K562 (cell line): ENCODE data around the gene SMIM13. TPM values are rescaled to one million over a fixed set of nuclear protein-coding genes. Genes with fewer than 3 reads are reported as not detected.
A peak's percentile ranks its signal among the peaks of the same experiment; 100 is the strongest.

Experiments used
- ATAC-seq: fragments of 200-7000 bp; cut with Tn5 transposase; 3 replicates; pipeline ENCODE4 v1.9.1; 2020; ENCODE audit warnings: moderate library complexity
- BruUV-seq: library from RNA; stranded (reverse); fragments of 400-500 nt; replicated peaks from 2 replicates; lab custom pipeline; 2021; lab: Mats Ljungman, UMichigan
- CTCF ChIA-PET: fragments of 300-600 bp; formaldehyde crosslinking; extraction: SDS; loops from one replicate; lab custom pipeline; 2021; ENCODE audit warnings: low intra/inter-chr PET ratio; lab: Yijun Ruan, JAX
- POLR2A ChIA-PET: fragments of 300-600, 350-650 bp; sonication (Branson Sonifier 250); formaldehyde crosslinking; extraction: SDS; loops from one replicate; lab custom pipeline; 2021; ENCODE audit warnings: antibody characterized with exemption, inconsistent platforms; lab: Yijun Ruan, JAX
- DNase-seq, 4 experiments: peaks; one replicate each; pipeline versions ENCODE4 v3.0.0 to v3.0.0-alpha.2; 2011 to 2018; ENCODE audit warnings: low spot score in 3 of 4, mixed read lengths in 3 of 4; ENCODE audit errors: extremely low read depth in 1 of 4
- FAIRE-seq: peaks from 2 replicates; lab custom pipeline; 2011; peaks lifted over from hg19 to GRCh38; lab: Jason Lieb, UNC
- H2AFZ ChIP-seq: 2 replicates; pipeline ENCODE4 v1.6.0; 2011; ENCODE audit warnings: low read depth, low read length, control low read depth, inconsistent platforms
- H3K27ac ChIP-seq: fragments of 200-600 bp; 3 replicates; pipeline ENCODE4 v1.8.0; 2011; ENCODE audit warnings: low read depth, mild to moderate bottlenecking, control low read depth, inconsistent platforms, low read length, moderate library complexity, mixed read lengths; ENCODE audit errors: extremely low read depth
- H3K27me3 ChIP-seq, 2 experiments: fragments of 300-600 bp in 1 of 2; 2 replicates in 1 of 2; 3 replicates in 1 of 2; pipeline versions ENCODE4 v1.6.0 to v1.8.0; 2011; ENCODE audit warnings: inconsistent platforms in 2 of 2, low read length in 2 of 2, mild to moderate bottlenecking in 1 of 2, mixed read lengths in 1 of 2, moderate library complexity in 1 of 2; ENCODE audit not compliant: control insufficient read depth in 2 of 2, insufficient read depth in 2 of 2
- H3K36me3 ChIP-seq: fragments of 300-600 bp; 3 replicates; pipeline ENCODE4 v1.8.0; 2011; ENCODE audit warnings: mild to moderate bottlenecking, low read length, inconsistent platforms; ENCODE audit not compliant: control insufficient read depth, insufficient read depth
- H3K4me1 ChIP-seq, 2 experiments: fragments of 200-600 bp in 1 of 2; replicated peaks in 1 of 2; 2 replicates in 1 of 2; 3 replicates in 1 of 2; pipeline versions ENCODE4 v1.5.1 to v1.8.0; 2011; ENCODE audit warnings: inconsistent platforms in 2 of 2, low read length in 2 of 2, mild to moderate bottlenecking in 1 of 2, mixed read lengths in 1 of 2, moderate library complexity in 1 of 2; ENCODE audit not compliant: control insufficient read depth in 2 of 2, insufficient read depth in 2 of 2
- H3K4me2 ChIP-seq: 2 replicates; pipeline ENCODE4 v1.6.1; 2011; ENCODE audit warnings: low read length, control low read depth, inconsistent platforms, mixed read lengths; ENCODE audit not compliant: insufficient read depth
- H3K4me3 ChIP-seq: fragments of 200-600 bp; sonication (generic), shearing (Covaris generic); 2 replicates; pipeline ENCODE4 v1.5.1; 2016; ENCODE audit warnings: control low read depth, inconsistent platforms
- H3K79me2 ChIP-seq: fragments of 200-600 bp; 3 replicates; pipeline ENCODE4 v1.8.0; 2011; ENCODE audit warnings: low read length, inconsistent platforms; ENCODE audit not compliant: control insufficient read depth, insufficient read depth
- H3K9ac ChIP-seq, 2 experiments: 2 replicates each; pipeline versions ENCODE4 v1.6.0 to v1.6.1; 2011; ENCODE audit warnings: low read depth in 2 of 2, low read length in 2 of 2, control low read depth in 1 of 2, inconsistent platforms in 1 of 2, mild to moderate bottlenecking in 1 of 2, mixed read lengths in 1 of 2; ENCODE audit not compliant: insufficient read depth in 1 of 2
- H3K9me1 ChIP-seq: one replicate; pipeline ENCODE4 v1.6.0; 2011; ENCODE audit warnings: inconsistent platforms, mild to moderate bottlenecking, low read length, moderate library complexity; ENCODE audit not compliant: control insufficient read depth, insufficient read depth
- H3K9me3 ChIP-seq: replicated peaks from 2 replicates; pipeline ENCODE4 v1.5.1; 2011; ENCODE audit warnings: low read depth, low read length, inconsistent platforms; ENCODE audit not compliant: control insufficient read depth, insufficient read depth
- H4K20me1 ChIP-seq: replicated peaks from 2 replicates; pipeline ENCODE4 v1.6.1; 2011; ENCODE audit warnings: low read length, inconsistent platforms, mixed read lengths; ENCODE audit not compliant: control insufficient read depth, insufficient read depth
- ARID2 ChIP-seq: fragments of 450-650 bp; IDR thresholded peaks from 2 replicates; pipeline ENCODE4 v1.6.1; 2017; ENCODE audit warnings: antibody characterized with exemption, mild to moderate bottlenecking
- CBFA2T2 ChIP-seq: fragments of 450-650 bp; conservative IDR thresholded peaks from 2 replicates; pipeline ENCODE4 v1.6.1; 2017; ENCODE audit warnings: mild to moderate bottlenecking
- CEBPB ChIP-seq: fragments of 450-650 bp; IDR thresholded peaks from 2 replicates; pipeline ENCODE4 v1.6.1; 2016; ENCODE audit warnings: missing genetic modification characterization, missing compliant biosample characterization
- CREM ChIP-seq: IDR thresholded peaks from 2 replicates; pipeline ENCODE4 v1.6.1; 2014; ENCODE audit warnings: antibody characterized with exemption, low read depth
- CTCF ChIP-seq, 3 experiments: IDR thresholded peaks in 2 of 3; conservative IDR thresholded peaks in 1 of 3; 2 replicates each; pipeline ENCODE4 v1.5.1; 2011 to 2012; ENCODE audit warnings: low read length in 3 of 3, mild to moderate bottlenecking in 3 of 3, control low read depth in 2 of 3, improper control_type of control experiment in 1 of 3, inconsistent platforms in 1 of 3, low read depth in 1 of 3, mixed read lengths in 1 of 3, moderate library complexity in 1 of 3; ENCODE audit not compliant: insufficient read depth in 2 of 3
- DIDO1 ChIP-seq: fragments of 450-650 bp; IDR thresholded peaks from 2 replicates; pipeline ENCODE4 v1.6.1; 2016; ENCODE audit warnings: low read depth, missing biosample characterization, missing genetic modification characterization
- MTA3 ChIP-seq: fragments of 450-650 bp; formaldehyde crosslinking; IDR thresholded peaks from 2 replicates; pipeline ENCODE4 v1.6.1; 2017; ENCODE audit warnings: mild to moderate bottlenecking, borderline replicate concordance
- NCOA4 ChIP-seq: fragments of 450-650 bp; IDR thresholded peaks from 2 replicates; pipeline ENCODE4 v1.6.1; 2018; ENCODE audit warnings: mild to moderate bottlenecking; ENCODE audit not compliant: partially characterized antibody
- NR2C2 ChIP-seq, 2 experiments: fragments of 200-800 bp in 1 of 2; sonication (Bioruptor generic) in 1 of 2; sonication (generic) in 1 of 2; formaldehyde crosslinking in 1 of 2; IDR thresholded peaks; 2 replicates each; pipeline versions ENCODE4 v1.6.1 to v1.8.0; 2016 to 2022; ENCODE audit warnings: mild to moderate bottlenecking in 1 of 2, missing compliant biosample characterization in 1 of 2, missing genetic modification characterization in 1 of 2, missing genetic modification reagents in 1 of 2
- RHOXF2B ChIP-seq: fragments of 250-450 bp; sonication (Bioruptor Pico); conservative IDR thresholded peaks from 2 replicates; pipeline ENCODE4 v1.5.1; 2021
- SPI1 ChIP-seq: IDR thresholded peaks from 2 replicates; pipeline ENCODE4 v1.6.1; 2011; ENCODE audit warnings: low read depth, low read length, control low read depth, borderline replicate concordance
- SRSF7 ChIP-seq: fragments of 200-400 bp; formaldehyde crosslinking; optimal IDR thresholded peaks from 2 replicates; pipeline ENCODE3; 2017; ENCODE audit warnings: mild to moderate bottlenecking, low read depth, low read length
- TFAM ChIP-seq: fragments of 250-450 bp; sonication (Bioruptor Pico); conservative IDR thresholded peaks from 2 replicates; pipeline ENCODE4 v1.5.0; 2021; ENCODE audit warnings: mild to moderate bottlenecking, moderate library complexity
- ZC3H4 ChIP-seq: sonication (generic); formaldehyde crosslinking; IDR thresholded peaks from 2 replicates; pipeline ENCODE4 v1.9.0; 2021; ENCODE audit warnings: missing genetic modification reagents, borderline replicate concordance
- ZNF184 ChIP-seq: sonication (generic); formaldehyde crosslinking; IDR thresholded peaks from 2 replicates; pipeline ENCODE4 v1.5.0; 2020; ENCODE audit warnings: missing genetic modification reagents
- ZNF699 ChIP-seq: fragments of 250-450 bp; sonication (Bioruptor Pico); IDR thresholded peaks from 2 replicates; pipeline ENCODE4 v1.8.0; 2021; ENCODE audit warnings: mild to moderate bottlenecking, moderate library complexity; ENCODE audit not compliant: insufficient replicate concordance
- WGBS: fragments of 100-300 bp; shearing (Covaris generic); methylation state at CpG from one replicate; pipeline ENCODE4 v1.1.6; 2016; ENCODE audit warnings: low coverage, mixed read lengths; ENCODE audit not compliant: insufficient coverage; ENCODE audit errors: missing lambda C conversion rate; 5-methylcytosine and 5-hydroxymethylcytosine counted together
- in situ Hi-C: fragments of 300-500 bp; cut with MboI; formaldehyde crosslinking; loops from 4 replicates; pipeline ENCODE4 v1.15.0; 2018; ENCODE audit warnings: inconsistent platforms, mixed read lengths
- intact Hi-C: fragments of 100-400 bp; cut with micrococcal nuclease; formaldehyde crosslinking; loops from 2 replicates; pipeline ENCODE4 v1.14.2; 2022
- polyA plus RNA-seq, 8 experiments: library from polyadenylated mRNA; depleted of rRNA in 4 of 8; stranded (reverse) in 5 of 8; unstranded in 3 of 8; fragments of >200 nt; fragmentation: Nextera tagmentation in 2 of 8; fragmentation: Illumina TruSeq in 1 of 8; extraction: Ambion mirVana in 2 of 8; extraction: Trizol in 1 of 8; gene quantifications; 2 replicates each; pipeline versions ENCODE4 v1.2.1 to v1.2.3, GENCODE V29; 2011 to 2014; ENCODE audit warnings: inconsistent platforms in 1 of 8, missing spikeins in 1 of 8
- total RNA-seq, 7 experiments: library from RNA; depleted of rRNA in 6 of 7; stranded (reverse); fragments of >200 nt in 6 of 7; fragmentation: Illumina TruSeq in 2 of 7; extraction: Trizol in 2 of 7; gene quantifications; 2 replicates each; pipeline versions ENCODE4 v1.2.1 to v1.2.3, GENCODE V29; 2011 to 2021; ENCODE audit warnings: low replicate concordance in 1 of 7

The SMIM13 gene
- total and polyA plus RNA-seq, 9 of the 15 experiments (the other 6 are each of a cell fraction or from before 2014, with no cell fraction given) = 5.5 to 24.8 (median 11.7) TPM

GRCh38 chr6:11174242-11174611 is 80.6 kb downstream of the SMIM13 start:
- H2AFZ ChIP-seq = no peak overlapping the region
- H3K9me3 ChIP-seq = no peaks in the 10 kb centered on the region
- TF ChIP-seq ZNF184 = no peak
- 0 out of 2 replicates have a peak, but pooled peaks have one; percentile 29 for TF ChIP-seq CEBPB (tag)
- TF ChIP-seq CBFA2T2 = no peak
- TF ChIP-seq MTA3 = no peak
- WGBS = 6% methylated on average over 5 of the region's 5 CpGs
- peaks cover 5% of the 10 kb centered on the region for H3K9me1 ChIP-seq
- no peak overlapping the region for H3K9ac ChIP-seq
- no peak overlapping the region for H3K4me2 ChIP-seq
- H3K79me2 ChIP-seq = no peaks in the 10 kb centered on the region
- no peaks in the 10 kb centered on the region for H3K36me3 ChIP-seq
- FAIRE-seq = no peak
- DNase-seq = no peak
- H3K27me3 ChIP-seq = peaks cover 3 to 22% of the 10 kb centered on the region in 2 experiments; a peak in 3 of 5 replicates
- H3K4me1 ChIP-seq = peaks cover 0 to 4% of the 10 kb centered on the region in 2 experiments; a peak in 2 of 5 replicates
- CTCF ChIA-PET = interaction anchor here (0.7 kb wide), 1 partner anchor 137 kb away, joined by 5 read pairs; no protein-coding TSS in a partner anchor
- no peak overlapping the region for H3K27ac ChIP-seq
- ATAC-seq = no peak
- intact Hi-C loops (no loop called here), in situ Hi-C loops (loop anchor here (5.0 kb wide), 1 partner anchor 323 kb away; no protein-coding TSS in a partner anchor)
- BruUV-seq = no TSS peak
- no peaks in the 10 kb centered on the region for H4K20me1 ChIP-seq
- POLR2A ChIA-PET = interaction anchor here (0.6 to 1.8 kb wide), 2 partner anchors 16 to 327 kb away, joined by 3 to 6 read pairs; no protein-coding TSS in a partner anchor
- no peak overlapping the region for H3K4me3 ChIP-seq

DNA sequence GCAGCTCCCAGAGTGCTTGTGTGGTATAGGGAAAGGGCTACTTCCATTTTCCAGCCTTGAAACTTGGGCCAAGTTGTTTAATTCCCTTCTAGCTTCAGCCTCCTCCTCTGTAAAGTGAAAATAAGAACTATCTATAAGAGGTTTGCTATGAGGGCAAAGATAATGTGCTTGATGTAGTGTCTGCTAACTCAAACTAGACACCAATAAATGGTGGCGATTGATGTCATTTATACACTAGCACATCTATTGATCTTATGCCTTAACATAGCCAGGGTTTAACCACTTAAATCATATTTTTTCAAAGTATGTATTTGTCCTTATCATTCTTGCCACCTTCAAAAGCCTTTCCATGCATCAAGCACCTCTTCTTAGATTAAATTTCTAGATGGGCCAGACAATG is 83.6 kb downstream of the SMIM13 start:
- Histone ChIP-seq H3K9me1 (peaks cover 3% of the 10 kb centered on the region), H3K4me2 (no peak overlapping the region), H3K27me3 (peaks cover under 1 to 13% of the 10 kb centered on the region in 2 experiments; a peak in 3 of 5 replicates), H3K4me1 (no peaks in the 10 kb centered on the region; a peak in 1 of 5 replicates), H3K36me3 (no peaks in the 10 kb centered on the region), H3K4me3 (no peak overlapping the region), H4K20me1 (no peaks in the 10 kb centered on the region), H3K27ac (no peak overlapping the region), H3K9me3 (no peaks in the 10 kb centered on the region), H3K79me2 (no peaks in the 10 kb centered on the region), H2AFZ (no peak overlapping the region), H3K9ac (no peak overlapping the region)
- no TSS peak for BruUV-seq
- intact Hi-C loops (no loop called here), in situ Hi-C loops (no loop called here)
- ChIA-PET CTCF (no interaction called here), POLR2A (interaction anchor here (1.1 kb wide), 1 partner anchor 44 kb away, joined by 3 read pairs; no protein-coding TSS in a partner anchor)
- no peak for FAIRE-seq
- whole genome bisulfite sequencing = 12% methylated on average over 1 of the region's 1 CpG
- ATAC-seq = no peak
- DNase-seq = no peak
- TF ChIP-seq RHOXF2B = no peak
- TF ChIP-seq CTCF (IDR thresholded peaks at IDR 0.05 in 2 of 3, conservative IDR thresholded peaks at IDR 0.05 in 1 of 3; ENCODE audit: insufficient read depth in 2 of 3, low read depth in 1 of 3, low read length in 3 of 3) = no peak
- no peak for TF ChIP-seq ARID2
- no peak for TF ChIP-seq SRSF7
- no peak for TF ChIP-seq TFAM (CRISPR knock-in tag)
- TF ChIP-seq ZNF699 (CRISPR knock-in tag) = no peak
- TF ChIP-seq CREM = no peak
- no peak for TF ChIP-seq ZC3H4 (CRISPR knock-in tag)
- TF ChIP-seq NR2C2 (CRISPR knock-in tag; IDR thresholded peaks at IDR 0.05) = no peak
- TF ChIP-seq NR2C2 (tag; IDR thresholded peaks at IDR 0.05) = no peak
- TF ChIP-seq DIDO1 (tag) = no peak
- TF ChIP-seq SPI1 = no peak
- no peak for TF ChIP-seq NCOA4
